ENCODE data around the gene PARVG.

Gene PARVG

GRCh38 chr22:44197271-44197670, 16.5 kb downstream of the PARVG start:
- DNase-seq = no peak

DNA sequence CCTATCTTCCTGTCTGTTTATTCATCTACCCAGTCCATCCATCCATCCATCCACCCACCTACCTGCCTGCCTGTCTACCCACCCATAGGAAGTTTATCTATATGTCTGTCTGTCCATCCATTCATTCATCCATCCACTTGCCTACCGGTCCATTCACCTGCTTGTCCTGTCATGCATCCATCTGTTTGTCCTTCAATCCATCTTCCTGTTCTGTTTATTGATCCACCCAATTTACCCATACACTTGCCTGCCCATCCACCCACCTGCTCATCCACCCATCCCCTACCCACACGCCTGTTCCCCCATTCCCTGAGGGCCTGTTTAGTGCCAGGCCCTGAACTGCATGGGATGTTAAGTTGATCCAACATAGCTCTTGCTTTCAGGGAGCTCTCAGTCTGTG, 18.4 kb downstream of the PARVG start:
- no peak for DNase-seq

DNA sequence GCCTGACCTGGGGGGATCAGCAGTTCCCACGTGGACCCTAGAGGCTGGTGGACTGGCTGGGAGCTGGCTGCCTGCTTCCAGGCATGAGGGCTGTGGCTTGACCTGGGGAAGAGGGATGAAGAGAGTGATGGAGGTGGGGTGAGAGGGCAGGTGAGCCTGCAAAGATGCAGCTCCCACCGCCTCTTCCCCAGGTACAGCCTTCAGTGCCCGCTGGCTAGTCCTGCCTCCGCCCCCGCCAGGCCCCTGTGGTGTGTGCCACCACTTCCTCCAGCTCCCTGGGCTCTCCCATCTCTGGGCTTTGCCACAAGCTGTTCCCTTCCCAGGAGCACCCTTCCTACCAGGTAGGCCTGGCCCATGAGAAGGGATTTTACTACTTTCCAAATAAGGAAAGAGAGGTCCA, 19.1 kb downstream of the PARVG start:
- DNase-seq = peak; percentile 28

GRCh38 chr22:44200451-44200850, 19.7 kb downstream of the PARVG start:
- DNase-seq = peak; percentile 46

GRCh38 chr22:44200855-44201550, 20.3 kb downstream of the PARVG start:
- DNase-seq = peak; percentile 48

GRCh38 chr22:44201665-44202064, 20.9 kb downstream of the PARVG start:
- DNase-seq = peak; percentile 58

- DNase-seq = peak; percentile 39
Measured at GRCh38 chr22:44202261-44202789, 21.6 kb downstream of the PARVG start.

DNA sequence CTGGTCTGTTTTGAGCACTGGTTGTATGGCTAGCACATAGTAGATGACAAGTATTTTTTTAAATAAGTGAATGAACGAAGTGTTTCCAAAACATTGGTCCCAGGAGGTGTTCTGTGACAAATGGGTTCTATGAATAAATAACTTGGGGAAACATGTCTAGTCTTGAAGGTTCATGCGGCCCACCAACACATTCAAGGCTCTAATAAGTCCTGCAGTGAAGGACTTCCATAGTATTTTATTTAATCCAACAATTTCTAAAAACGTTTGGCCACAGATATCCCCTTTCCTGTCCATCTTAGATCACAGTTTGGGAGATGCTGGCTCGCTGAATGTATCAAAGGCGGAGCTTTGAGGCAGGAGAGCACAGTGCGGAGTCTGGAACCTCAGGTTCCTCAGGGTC, 22.5 kb downstream of the PARVG start:
- DNase-seq = no peak

DNA sequence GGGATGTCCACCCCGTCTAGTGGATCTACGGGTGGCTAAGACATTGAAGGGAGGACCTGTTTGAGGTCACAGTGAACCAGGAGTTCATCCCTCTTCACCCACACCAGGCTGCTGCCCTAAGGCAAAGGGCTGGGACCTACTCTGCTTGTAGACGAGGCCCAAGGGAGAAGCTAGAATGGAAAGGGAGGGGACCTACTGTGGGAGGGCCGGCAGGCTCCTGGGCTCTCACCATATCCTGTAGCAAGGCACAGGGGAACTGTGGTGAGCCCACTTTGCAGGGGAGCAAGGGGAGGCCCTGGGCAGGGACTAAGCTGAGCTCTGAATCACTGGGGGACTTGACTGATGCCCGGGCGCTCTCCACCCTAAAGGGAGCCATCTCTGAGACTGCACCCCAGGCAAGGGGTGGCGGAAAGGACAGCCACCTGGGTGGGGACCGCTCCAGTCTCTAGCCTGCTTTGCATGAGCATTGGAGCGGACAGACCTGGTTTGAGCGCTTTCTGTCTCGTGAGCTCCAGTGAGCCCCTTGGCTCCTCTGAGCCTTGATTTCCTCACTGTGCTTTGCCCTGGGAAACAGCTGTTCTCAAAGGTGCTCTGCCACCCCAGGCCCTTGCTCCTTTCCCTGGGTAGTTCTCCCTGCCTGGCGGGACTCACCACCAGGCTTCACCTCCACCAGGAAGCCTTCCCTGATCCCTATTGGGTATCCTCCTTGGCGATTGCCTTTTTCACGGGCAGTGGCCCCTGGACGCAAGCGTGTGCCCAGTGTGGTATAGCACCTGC, 24.2 kb downstream of the PARVG start:
- DNase-seq = peak; percentile 55

DNA sequence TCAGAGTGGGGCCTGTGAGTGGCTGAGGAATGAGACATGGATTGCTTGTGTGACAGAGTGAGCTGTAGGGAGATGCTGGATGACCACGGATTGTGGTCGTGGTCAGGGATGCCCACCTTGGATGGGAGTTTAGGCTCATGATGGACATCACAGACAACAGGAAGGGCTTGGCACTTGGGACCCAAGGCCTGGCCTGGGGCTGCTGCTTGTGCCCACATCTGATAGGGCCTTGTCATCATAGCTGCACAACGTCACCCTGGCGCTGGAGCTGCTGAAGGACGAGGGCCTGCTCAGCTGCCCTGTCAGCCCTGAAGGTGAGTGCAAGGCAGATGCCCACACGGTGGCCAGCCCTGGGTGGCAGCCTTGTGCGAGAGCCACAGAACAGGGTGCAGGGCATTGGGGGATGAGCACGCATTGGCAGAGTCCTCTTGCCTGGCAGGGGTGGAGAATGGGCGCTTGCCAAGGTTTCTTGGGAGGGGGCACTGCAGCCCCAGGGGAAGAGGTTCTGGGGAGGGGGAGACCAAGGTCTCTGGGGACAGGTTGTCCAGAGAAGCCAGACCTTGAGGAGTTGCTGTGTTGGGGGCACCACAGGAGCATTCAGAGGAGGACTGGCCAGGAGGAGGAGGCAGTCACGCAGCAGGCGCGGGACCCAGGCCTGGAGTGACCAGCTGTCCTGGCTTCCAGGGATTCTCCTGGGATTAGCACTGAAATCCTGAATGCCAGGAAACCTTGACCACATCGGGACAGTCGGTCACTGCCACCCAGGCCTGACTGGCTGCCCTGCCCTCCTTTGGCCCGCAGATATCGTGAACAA, 25.0 kb downstream of the PARVG start:
- peak; percentile 59 for DNase-seq

DNA sequence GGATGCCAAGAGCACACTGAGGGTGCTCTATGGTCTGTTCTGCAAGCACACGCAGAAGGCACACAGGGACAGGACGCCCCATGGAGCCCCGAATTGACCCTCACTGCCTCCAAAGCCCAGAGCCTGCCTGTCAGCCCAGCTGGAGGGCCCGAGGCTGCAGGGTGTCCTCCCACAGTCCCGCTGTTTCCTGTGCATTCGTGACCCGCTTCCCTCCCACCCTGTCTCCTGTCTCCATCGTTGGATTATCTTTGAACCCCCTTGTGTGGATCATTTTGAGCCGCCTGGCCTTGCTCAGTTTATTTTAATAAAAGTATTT, 25.6 kb downstream of the PARVG start:
- peak; percentile 50 for DNase-seq

DNA sequence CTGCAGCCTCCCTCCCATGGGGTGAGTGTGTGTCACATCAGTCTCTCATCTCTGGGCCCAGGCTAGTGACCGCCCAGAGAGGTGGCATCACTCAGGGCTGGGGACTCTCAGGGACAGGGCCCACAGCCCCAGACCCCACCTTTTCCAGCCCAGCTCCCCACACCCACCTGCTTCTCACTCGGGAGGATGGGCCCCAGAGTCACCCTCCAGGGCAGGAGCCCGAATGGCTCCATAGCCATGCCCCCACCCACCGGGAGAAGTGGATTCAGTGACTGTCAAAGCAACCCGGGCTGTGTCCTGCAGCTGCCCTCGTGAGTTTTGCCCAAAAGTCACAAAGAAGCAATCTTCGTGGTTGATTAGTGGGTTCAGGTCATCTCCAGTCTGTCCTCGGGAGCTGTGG, 26.0 kb downstream of the PARVG start:
- DNase-seq = peak; percentile 54

DNA sequence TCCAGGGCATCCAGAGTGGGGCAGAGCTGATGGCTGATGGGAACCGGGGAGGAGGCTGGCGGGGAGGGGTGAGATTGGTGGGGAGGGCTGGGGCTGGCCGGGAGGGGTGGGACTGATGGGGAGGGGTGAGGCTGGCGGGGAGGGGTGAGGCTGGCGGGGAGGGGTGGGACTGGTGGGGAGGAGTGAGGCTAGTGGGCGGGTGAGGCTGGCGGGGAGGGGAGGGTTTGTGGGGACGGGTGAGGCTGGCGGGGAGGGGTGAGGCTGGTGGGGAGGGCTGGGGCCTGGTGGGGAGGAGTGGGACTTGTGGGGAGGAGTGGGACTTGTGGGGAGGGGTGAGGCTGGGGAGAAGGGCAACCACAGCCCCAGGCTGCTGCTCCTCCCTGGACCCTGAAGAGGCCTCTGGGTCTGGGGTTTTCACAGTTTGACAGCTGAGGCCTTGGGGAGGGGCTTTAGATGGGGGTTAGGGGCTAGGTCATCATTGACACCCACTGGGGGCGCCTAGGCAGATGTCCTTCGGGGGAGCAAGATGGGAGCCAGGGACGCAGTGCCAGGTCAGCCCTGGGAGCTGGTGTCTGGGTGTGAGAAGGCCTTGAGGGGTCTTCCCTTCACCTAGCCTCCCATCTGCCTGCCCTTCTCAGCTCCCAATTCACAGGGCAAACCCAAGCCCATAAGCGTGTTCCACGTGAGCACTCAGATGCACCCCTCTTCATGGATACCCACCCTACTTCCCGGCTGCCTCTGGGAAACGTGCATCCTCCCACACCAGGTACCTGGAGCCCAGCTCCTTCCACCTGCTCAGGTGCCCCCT, 26.7 kb downstream of the PARVG start:
- peak; percentile 58 for DNase-seq

DNA sequence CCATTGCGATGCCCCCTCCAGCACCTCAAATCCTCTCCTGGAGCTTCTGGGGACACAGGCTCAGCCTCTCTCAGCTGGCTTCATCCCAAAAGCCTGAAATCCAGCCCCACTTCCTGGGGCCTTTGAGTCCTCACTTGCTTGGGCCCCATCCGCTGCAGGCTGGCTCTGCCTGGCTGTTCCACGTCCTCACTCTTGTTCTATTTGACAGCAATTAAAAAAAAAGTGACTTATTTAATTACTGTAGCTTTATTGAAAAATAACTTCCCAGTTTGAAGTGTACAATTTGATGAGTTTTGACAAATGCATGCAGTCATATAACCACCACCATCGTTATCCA, 27.2 kb downstream of the PARVG start:
- peak; percentile 48 for DNase-seq

DNA sequence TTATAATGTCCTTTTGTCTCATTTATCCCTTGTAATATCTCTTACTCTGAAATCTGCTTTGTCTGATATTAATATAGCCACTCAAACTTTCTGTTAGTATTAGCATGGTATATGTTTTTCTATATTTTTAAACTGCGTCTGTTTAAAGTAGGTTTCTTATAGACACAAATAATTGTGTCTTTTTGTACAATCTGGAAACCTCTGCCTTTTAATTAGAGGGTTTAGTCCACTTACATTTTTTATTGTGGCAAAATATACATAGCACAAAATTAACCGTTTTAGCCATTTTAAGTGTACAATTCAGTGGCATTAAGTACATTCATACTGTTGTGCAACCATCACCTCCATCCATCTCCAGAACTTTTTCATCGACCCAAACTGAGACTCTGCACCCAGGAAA, 28.6 kb downstream of the PARVG start:
- DNase-seq = no peak

DNA sequence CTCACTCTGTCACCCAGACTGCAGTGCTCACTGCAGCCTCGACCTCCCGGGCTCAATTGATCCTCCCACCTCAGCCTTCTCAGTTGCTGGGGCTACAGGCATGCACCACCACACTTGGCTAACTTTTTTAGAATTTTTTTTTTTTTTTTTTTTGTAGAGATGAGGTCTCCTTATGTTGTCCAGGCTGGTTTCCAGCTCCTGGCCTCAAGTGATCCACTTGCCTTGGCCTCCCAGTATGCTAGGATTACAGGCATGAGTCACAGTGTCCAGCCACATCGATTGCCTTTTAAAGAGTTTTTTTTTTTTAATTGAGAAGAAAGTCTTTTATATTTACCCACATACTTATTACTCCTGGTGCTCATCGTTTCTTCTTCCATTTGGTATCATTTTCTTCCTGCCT, 30.0 kb downstream of the PARVG start:
- no peak for DNase-seq

- no peak for DNase-seq
Measured at GRCh38 chr22:44211256-44211945, 30.7 kb downstream of the PARVG start.

DNA sequence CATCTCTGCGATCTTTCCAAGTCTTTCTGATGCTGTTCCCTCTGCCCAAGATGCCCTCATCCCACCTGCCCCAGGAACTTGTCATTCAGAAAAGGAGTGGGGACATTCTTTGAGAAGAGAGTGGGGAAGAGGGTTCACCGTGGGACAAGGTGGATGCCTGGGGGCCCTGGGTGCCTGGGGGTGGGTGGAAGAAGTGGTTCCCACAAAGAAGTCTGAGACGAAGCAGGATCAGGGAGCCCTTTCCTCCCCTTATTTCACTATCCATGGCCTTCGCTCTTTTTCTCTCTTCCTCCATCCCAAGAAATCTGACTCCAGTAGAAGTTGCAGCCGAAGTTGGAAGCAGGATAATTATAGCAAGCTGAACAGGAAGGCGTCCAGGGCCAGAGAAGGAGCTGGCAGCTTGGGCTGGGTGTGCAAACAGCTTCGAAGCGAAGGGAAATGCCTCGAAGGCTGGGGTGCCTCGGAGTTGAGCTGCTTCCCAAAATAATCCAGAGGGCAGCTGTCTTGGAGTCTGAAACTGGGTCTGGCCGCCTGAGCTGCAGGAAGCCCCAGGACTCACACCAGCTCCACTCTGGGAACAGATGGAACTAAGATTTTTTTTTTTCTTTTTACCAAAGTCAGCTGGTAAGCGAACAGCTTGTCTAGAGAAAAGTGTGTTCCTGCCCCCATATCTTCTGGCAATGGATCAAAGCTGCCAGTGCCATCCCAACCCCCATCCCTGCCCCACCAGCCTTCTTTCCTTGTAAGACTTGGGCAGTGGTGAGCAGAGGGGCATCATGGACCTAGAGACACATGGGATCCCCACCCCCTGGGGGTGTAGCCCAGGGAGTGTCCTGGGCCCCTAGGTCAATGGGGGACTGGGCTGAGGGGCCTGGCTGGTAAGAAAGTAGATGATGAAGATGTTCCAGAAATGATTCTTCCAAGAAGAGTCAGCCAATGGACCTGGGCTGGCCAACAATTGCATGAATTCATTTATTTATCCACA, 31.5 kb downstream of the PARVG start:
- no peak for DNase-seq

DNA sequence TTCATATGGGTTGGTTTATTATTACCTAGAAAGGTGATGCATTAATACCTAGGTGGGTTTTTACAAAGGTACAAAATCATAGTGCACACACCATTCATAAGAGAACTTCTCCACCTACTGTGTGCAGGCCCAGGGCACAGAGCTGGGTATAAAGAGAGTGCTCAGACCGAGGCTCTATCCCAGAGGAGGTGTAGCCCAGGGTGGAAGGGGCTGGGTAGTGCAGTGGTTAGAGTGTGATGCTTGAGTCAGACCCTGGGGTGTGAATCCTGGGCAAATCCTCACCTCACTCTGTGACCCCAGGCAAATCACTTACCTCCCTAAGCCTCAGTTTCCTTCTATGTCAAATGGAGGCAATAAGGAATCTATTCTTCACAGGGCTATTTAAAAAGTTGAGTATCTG, 32.2 kb downstream of the PARVG start:
- DNase-seq = no peak

DNA sequence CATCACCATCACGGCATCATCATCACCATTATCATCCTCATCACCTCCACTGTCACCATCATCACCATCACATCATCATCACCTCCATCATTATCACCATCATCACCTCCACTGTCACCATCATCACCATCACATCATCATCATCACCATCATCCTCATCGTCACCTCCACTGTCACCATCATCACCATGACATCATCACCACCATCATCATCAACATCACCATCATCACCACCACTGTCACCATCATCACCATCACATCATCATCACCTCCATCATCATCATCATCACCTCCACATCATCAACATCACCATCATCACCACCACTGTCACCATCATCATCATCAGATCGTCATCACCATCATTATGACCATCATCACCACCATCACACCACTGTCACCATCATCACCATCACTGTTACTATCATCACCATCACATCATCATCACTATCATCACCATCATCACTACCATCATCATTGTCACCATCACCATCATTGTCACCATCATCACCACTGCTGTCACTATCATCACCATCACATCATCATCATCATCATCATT, 32.8 kb downstream of the PARVG start:
- DNase-seq = no peak

GRCh38 chr22:44214187-44214586, 33.5 kb downstream of the PARVG start:
- DNase-seq = no peak

Data from activated effector memory CD4-positive, alpha-beta T cell treated with anti-CD3 and anti-CD28 coated beads, Interleukin-2, amount 50 U/mL, for 16 hours (primary cell).